ENCODE data around the gene ALS2CL.
"Not testable (repeated sequence)": the region's sequence is repeated elsewhere in the genome, so short reads cannot be mapped to it uniquely, and the experiment has no call there.

The ALS2CL gene

DNA sequence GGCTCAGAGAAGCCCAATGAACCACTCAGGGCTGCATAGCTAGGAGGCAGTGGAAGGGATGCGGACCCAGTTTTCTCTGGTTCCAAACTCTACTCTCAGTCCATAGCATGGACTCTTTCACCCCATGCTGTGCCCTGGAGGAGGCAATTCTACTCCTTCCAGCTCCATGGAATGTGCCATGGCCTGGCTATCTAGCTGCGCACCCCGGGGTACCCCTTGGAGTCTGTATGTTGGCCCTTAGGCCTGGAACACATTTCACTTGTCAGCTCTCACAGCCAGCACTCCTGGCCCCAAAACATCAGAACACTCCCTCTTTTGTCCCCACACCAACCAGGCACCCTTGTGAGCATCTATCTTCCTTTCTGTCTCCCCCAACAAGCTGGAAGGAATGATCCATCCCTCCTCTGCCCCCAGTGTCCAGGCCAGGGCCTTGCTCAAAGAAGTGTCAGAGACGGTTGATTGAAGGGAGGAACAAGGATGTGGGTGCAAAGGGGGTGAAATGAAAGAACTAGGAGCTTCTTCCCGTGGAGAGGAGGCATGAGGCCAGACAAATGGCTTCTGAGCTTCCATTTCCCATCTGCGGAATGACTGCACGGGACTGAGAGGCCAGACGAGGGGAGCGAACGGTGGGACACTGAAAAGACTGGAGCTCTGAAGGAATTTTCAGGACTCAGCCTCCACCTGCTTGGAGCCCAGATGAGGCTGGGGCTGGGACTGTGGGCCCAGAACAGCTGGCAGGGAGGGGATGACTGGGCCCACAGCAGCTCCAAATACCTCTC lies 21.4 kb upstream of the ALS2CL start:
- DNase-seq = no peak

DNA sequence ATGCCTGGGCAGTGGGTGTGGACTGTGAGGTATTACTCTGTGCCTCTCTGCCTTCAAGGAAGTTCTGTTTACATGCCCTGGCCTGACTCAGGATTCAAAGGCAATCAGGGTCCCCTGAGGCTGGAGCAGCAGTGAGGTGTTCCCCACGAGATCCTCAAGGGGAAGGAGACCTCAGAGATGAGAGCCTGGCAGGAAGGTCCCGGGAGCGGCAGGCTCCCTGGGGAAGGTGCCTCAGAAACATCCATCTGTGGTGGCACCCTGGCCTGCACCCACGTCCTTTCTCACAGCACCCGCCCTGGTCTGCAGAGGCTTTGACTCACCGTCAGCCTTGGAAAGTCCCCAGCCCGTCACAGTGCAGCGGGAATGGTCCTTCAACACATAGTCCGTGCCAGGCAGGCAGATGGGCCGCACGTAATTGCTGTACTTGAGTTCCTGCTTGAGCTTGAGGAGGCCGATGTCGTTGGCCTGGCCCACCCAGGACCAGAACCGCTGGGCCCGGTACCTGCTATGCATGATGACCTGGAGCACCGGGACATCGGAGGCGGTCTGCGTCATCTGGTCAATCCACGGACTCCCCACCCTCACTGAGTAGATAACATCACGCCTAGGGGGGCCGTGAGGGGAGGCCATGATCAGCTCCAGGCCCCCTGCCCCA lies 20.5 kb upstream of the ALS2CL start:
- no peak for DNase-seq

DNA sequence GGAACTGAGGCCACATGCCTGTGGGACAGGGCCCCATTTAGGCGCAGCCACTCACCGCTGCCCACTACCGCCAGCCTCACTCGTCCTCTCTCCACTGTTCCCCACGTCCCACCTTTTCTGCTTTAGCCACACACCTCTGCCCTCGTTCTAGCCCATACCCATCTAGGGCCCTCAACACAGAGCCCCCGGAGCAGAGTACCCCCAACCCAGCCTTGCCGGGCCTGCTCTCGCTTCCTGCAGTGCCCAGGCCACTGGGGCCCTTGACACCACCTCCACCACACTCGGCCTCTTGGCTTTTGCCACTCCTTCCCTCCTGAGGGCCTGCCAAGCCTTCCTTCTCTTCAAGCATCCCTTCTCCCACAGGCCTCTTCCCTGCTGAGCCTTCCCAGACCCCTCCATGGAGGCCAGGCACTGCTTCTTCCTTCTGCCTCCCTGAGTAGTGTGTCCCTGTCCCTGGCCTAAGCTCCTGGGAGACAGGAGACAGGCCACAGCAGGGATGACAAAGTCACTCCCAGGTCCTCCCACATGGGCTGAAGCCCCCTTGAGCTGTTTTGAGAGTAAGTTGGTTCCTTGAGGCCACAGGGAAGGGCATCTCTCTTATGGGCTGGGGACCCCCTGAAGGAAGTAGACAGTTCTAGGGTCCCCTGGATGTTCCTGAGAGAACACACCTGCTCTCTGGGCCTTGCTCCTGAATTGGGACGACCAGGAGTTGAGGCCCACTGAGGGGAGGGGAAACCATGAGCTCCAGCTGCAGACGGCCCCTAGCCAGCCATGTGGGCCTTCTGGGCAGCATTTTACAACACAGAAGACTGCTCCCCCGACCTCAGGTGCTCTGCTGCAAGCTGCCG lies 19.8 kb upstream of the ALS2CL start:
- no peak for DNase-seq

DNA sequence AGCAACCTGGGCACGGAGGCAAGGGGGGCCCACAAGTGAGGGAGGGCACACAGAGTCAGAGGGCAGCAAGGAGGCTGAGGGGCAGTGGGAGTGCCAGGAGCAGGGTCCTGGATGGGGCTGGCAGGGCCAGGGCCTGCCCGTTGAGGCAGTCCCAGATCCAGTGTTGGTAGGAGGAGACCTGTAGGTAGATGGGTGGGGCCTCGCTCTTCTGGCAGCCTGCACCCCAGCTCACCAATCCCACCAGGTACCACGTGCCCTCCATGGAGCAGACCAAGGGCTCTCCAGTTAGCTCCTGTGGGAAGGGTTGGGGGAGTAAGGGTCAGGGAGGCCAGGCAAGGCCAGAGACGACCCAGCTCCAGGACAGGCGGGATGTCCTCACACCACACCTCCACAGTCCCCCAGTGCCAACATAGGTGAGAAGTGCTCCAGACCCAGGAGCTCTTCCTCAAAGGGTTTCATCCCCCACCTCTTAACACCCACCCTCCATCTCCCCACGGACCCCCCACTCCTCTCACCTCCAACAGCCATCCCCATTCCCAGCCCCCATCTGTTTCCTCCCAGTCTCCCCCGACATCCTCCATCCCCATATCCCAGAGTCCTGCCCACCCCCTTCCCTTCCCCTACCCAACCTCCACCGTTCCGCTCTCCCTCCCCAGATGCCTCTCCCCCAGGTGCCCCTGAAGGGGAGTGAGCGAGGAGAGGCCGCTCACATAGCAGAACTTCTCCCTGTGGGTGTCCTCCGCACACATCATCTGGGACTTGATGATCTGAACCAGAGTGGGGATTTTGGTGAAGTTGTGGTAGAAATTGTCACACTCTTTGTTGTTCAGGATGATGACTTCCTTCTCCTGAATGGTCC lies 18.9 kb upstream of the ALS2CL start:
- DNase-seq = no peak

DNA sequence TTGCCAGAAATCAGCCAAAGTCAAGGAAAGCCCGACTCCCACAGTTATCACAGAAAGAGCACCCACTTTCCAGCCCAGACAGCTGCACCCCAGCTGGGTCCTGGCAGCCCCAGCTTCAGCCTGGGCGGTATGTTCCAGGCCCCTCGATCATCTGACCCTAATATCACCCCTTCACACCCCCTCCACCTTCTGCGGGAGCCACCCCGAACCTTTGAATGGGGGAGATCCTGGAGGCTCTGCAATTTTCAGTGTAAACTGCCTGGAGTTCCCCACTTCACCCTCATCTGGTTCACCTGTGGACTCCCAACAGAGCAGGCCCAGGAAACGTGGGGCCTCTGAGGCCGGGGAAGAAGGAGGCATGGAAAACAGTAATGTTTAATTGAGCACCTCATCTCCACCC lies 18.3 kb upstream of the ALS2CL start:
- no peak for DNase-seq

DNA sequence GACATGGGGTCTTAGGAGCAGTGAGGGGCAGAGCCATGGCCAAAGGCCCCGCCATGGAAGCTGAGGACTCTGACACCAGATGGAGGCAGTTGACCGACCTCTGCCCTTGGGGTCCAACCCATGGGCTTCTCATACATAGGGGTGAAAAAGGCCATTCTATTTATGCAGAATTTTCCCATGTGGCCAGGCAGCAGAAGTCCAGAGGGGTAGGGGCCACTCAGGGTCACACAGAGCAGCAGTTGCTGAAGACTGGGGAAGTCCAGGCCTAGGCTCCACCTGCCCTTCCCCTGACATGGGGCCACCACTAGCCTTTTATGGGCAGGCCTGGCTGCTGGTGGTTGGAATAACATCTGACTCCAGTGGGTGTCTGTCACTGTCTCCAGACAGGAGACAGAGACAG lies 17.8 kb upstream of the ALS2CL start:
- no peak for DNase-seq

DNA sequence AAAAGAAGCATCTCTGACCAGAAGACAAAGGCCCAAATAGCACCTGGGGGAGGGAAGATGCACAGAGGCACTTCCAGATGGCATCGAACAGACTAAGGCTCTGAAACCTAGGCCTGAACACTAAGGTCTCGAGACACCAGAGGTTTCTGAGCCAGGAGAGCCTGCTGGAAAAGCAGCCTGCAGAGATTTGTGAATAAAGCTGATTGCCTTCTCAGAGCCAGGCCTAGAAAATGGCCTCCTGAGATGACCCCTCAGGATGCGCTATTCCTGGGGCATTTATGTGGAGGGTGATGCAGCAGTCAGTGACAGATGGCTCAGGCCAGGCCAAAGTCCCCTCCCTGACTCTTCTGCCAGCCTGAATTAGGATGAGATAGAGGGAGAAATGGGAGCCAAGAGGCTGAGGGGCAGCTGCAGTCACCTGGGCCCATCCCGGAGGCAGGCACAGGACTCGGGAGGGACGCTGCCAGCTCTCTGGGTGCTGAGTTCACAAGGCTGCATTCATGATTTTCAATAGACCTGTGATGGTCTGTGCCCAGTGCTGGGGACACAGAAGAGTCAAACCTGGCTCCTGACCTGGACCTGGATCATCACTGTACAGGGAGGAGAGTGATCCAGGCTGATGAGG lies 17.3 kb upstream of the ALS2CL start:
- no peak for DNase-seq

DNA sequence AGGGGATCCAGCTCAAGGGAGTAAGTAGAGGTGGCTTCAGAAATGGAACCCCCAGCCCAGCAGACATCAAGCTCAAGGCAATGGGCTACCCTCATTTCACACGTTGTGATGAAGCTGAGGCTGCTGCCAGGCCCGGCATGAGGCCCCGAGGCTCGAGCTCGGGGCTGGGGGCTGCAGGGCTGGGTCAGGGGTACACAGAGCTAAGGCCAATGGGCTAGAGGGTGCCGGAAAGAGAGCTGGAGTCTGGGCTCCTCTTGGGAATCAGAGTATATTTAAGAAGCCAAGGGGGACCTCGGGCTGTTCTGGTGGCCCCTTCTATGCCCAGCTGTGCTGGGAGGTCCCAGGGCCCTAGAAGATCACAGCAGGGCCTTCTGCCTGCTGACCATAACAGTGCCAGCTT lies 16.8 kb upstream of the ALS2CL start:
- DNase-seq = peak; percentile 3

DNA sequence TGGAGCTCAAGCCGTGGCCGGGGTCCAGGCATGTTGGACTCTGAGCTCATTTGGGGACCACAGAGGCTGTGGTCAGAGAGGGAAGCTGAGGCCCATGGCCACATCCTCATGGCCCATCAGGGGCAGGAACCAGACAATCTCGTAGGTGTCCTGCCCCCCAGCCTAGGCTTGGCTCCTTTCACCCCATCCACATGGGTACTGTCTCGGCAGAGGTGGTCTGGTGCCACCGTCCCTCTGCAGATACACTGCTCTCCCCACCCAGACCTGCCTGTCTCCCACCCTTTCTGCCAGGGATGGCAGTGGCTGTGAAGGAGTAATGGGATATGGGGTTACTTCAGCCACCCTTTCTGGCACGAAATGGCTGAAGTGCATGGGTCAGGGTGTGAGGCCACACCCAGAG lies 16.2 kb upstream of the ALS2CL start:
- peak; percentile 7 for DNase-seq

DNA sequence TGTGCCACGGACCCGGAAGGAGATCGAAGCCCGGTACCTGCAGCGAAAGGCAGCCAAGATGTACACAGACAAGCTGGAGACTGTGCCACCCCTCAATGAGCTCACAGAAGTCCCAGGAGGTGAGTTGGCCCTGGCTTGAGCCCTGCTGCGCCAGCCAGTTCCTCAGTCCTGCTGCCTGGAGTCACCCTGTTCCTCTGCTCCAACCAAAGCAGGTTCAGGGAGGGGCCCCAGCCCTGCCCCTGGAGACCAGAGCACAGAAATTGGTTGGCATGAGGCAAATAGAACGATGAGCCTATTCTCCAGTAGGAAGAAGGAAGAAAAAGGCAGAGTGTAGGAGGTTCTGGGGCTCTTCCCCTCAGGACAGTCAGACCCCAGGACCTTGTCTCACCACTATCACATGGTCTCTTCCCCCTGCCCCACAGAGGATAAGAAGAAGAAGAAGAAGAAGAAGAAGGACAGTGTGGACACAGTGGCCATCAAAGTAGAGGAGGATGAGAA lies 15.7 kb upstream of the ALS2CL start:
- DNase-seq = no peak

DNA sequence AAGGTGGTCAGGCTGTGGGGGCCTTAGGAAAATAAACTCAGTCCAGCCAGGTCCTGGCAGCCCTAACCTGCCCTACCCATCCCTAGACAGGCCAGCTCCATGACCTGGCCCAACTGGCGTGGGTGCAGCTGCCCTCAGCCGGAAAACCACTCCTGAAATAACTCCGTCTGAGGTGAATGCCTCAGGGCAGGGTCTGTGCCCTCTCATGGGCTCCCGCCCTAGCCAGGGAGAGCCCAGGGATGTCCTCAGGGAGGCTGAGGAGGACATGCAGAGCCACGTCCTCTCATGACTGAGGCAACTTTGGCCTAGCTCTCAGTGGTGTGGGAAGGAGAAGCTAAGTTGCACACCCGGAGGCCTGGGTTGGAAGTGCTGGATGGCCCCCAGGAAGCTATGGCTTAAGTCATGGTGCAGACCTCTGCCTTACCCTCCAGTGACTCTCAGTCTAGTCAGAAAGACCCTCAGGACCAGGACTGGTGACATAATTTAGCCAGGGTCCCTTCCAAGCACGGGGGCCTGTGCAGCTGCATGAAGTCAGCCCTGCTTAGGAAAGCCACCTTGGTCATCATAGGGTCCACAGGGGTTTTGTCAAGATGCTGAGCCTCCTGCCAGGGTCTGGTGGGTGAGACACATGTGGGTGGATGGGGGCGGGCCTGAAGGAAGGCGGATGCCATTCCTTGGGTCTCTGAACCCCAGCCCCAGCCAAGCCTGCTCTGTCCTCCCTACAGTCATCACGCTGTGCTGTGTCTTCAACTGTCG lies 15.1 kb upstream of the ALS2CL start:
- DNase-seq = peak; percentile 6

DNA sequence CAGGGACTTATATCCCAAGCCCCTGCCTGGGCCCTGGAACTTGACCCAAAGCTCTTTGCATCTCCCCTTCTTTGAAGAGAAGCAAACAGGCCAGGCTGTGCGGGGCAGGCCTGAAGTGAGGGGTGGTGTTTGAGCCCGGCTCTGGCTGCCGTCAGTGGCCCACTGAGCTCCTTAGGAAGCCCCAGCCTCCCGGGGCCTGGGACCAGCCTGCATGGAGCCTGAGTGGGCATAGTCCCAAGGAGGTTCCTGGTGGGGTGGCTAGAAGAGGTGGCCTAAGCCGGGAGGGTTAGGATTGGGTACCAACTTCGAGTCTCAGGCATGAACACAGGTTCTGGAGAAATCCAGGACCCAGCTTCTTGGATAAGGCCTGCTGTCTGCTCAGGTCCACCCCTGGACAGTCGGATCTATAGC lies 14.1 kb upstream of the ALS2CL start:
- DNase-seq = peak; percentile 7

DNA sequence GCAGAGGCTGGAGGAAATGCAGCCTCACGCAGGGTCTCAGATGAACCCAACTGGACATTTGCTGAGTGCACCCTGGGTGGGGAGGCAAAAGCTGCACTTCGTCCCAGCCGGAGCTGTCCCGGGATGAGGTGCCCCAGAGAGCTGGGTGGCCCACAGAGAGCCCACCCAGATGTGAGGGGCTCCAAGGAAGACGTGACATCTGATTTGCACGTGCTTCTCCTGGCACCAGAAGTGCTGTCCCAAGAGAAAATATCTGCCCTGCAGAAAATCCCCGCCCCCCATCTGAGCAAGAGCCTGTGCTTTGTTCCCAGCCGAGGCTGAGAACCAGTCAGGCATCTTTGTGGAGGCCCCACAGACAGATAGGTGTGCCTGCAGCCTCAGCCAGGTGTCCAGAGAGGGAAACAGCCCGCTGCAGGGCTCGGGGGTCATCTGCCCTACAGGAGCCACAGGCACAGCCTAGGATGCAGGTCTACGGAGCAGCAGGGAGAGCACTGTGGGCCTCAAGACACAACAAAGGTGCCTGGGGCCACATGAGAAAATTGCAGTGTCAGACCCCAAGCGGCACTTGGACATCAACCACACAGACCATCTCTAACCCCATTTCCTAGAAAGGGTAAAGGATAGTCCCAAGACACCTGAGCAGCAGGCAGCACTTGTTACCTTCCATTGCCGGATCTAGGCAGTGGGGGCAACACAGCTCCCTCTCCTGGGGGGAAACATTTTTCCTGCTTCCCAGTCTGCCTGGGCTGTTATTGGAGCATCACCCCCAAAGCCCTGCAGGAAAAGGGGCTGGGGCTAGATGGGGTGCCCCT lies 13.5 kb upstream of the ALS2CL start:
- DNase-seq = peak; percentile 4

DNA sequence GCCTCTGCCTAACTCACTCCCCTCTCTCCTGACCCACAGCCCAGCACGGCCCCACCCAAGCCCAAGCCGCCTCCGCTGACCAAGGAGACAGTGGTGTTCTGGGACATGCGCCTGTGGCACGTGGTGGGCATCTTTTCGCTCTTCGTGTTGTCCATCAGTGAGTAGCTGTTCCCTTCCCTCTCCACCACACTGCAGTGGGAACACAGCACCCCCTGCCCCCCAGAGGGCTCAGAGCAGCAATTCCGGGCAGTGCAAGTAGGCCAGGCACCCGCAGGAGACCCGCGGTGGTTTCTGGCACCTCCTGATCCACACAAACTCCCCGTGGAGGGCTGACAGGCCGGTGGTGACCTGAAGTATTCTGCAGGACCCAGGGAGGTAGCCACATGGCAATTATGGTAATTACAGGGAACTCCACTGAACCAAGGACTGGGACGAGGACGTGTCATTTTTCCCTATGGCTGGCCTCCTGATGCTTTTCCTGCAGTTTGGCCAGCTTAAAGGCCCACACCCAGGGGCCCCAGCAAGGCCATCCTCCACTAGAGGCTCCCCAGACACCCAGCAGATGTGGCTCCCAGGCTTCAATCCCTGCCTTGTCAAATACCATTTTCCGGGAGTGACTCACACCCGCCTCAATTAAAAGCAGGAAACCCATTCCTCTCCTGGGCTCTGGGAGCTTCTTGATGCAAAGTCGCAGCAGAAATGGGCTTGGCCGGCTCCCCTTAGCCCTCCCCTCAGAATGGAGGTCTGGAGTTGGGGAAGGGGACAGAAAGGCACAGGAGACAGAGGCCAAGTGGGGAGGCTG lies 12.5 kb upstream of the ALS2CL start:
- DNase-seq = peak; percentile 5

DNA sequence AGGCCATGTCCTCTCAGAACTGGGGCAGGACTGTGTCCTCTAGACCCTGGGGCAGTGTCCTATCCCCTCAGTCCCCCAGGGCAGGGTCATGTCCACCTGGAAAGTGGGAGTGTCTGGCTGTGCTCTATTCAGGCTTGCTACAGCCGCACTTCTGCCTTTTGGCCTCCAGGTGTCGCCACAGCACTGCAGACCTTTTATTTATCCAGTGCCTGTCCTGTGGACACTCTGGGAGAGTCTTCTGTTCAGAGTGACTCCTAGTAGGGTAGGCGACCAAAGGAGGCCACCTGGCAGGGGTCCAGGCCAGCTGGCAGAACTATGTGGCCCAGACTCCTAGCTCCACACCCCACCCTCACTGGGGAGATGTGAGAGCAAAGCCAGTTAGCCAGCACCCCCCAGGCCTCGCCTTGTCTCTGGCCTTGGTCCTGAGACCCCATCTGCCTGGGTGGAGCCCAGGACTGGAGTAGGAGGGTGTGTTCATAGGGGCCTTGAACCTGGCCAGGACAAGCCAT lies 11.6 kb upstream of the ALS2CL start:
- DNase-seq = peak; percentile 64

DNA sequence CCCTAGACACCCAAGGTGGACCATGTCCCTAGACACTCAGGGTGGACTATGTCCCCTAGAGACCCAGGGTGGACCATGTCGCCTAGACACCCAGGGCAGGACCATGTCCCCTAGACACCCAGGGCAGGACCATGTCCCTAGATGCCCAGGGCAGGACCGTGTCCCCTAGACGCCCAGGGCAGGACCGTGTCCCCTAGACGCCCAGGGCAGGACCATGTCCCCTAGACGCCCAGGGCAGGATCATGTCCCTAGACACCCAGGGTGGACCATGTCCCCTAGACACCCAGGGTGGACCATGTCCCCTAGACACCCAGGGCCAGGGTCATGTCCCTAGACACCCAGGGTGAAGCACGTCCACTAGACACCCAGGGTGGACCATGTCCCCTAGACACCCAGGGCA lies 10.9 kb upstream of the ALS2CL start:
- DNase-seq = not testable (repeated sequence)

DNA sequence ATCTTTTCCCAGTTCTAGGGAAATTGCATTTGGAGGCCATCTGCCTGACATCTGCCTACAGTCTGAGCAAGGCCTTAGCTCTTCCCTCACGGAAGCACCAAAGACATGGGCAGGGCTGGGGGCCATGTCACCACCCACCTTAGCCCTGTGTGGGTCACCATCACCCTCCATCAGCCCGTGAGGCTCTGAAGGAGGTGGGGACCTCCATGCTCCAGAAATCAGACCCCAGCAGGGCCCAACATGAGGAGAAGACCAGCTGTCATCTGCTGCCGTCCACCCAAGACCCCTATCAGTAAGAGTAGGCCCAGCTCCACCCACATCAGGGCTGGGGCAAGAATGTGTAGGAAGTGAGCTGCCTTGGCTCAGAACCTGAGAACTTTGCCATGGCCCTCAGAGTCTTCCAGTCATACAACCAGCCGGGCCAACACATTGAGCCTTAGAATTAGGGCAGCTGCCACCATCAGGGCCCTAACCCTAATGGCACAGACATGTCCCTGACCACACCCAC lies 9.6 kb upstream of the ALS2CL start:
- no peak for DNase-seq

DNA sequence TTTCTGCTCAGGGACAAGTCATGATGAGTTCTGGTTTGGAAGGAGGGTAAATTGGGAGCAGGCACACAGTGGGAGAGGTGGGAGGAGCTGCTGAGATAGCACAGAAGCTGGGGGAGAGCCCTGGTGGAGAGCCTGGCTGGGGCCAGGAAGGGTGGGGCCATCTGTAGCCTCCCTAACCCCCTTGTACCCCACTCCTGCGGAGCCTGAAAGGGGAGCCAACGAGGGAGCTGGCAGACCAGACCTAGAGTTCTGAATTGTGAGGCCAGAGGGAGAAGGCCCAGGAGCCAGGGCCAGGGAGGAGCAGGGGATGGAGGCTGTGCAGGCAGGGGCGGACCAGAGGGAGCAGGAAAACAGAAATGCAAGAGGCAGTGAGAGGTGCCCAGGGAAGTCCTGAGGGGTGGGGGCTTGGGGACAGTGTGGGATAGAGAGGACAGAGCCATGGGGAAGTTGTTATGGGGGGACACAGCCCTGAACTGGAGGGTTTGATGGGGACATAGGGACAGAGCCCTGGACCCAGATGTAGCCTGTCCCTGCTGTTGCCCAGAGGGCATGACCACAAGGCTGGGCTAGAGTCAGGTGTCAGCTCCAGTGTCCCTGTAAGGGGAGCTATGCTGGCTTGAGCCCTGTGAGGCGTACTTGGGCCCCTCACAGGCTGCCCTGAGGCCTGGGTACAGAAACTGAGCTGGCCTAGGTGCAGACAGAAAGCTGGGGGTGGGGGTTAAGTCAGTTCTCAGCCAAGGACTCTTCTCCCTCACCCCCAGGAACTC lies 8.9 kb upstream of the ALS2CL start:
- no peak for DNase-seq

Data from activated naive CD4-positive, alpha-beta T cell treated with anti-CD3 and anti-CD28 coated beads, Interleukin-2, amount 50 U/mL, for 16 hours (primary cell).